GM18499 (cell line): Measurements from ENCODE around the gene MMP15.
"Not testable (repeated sequence)": the region's sequence is repeated elsewhere in the genome, so short reads cannot be mapped to it uniquely, and the experiment has no call there.

Experiments used
- ATAC-seq: cut with Tn5 transposase; IDR thresholded peaks from one replicate; pipeline ENCODE4 v1.9.1; 2021; ENCODE audit warnings: moderate number of reproducible peaks; ENCODE audit not compliant: insufficient read depth, unreplicated experiment

MMP15 gene

GRCh38 chr16:58025351-58026138 is at the start of gene MMP15:
MMP15 (plus strand) TSS chr16:58025754; CDS start chr16:58026351, 597 bp downstream.
- ATAC-seq, result no peak

DNA sequence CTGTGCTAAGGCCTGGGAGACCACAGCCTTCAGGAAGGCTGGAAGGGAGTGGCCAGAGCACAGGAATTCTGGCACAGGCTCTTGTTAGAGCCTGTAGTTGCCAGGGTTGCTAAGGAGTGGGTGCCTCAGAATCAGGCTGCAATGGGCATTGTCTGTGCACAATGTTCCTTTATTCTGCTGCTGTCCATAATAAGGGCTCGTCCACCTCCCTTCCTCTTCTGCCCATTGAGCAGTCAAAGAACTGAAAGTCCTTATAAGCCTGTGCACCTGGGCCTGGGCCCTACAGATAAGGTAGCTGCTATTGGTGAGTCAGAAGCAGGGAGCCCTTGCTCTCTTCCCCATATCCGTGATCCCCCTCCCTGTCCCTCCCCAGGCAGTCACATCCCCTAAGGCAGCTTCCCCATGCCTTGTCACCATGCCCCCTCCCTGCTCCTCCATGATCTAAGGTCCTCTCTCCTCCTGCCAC is 49.2 kb upstream of the MMP15 start:
- ATAC-seq, result no peak

- ATAC-seq, result no peak
These were observed 48.0 kb upstream of the MMP15 start for GRCh38 chr16:57977418-57978069.

- ATAC-seq, result not testable (repeated sequence)
These were observed 47.5 kb upstream of the MMP15 start for GRCh38 chr16:57978070-57978465.

DNA sequence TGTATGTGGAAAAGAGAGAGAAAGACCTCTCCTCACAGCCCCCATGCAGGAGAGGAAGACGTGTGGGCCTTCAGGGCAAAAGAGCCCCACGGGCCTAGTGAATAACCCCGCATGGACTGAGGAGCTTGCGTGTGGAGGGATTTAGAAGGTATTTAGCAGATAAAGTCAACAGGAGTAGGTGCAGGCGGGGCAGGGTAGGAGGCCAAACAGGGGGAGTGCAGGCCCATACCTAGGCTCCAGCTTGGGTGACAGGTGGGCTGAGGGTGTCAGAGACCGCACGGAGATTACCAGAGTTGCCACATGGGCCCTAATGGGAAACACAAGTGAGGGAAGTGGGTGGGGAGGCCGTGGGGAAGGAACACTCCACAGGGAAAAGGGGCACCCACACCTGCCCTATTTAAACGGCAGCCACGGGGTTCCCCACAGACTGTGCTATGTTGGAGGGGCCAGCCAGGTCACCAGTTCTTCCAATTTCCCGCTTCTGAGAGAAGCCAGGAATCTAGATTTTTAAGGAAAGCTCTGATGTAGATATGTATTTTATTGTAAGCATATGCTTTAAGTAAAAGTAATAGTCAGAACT is 46.5 kb upstream of the MMP15 start:
- ATAC-seq, result no peak

GRCh38 chr16:57981636-57982035 is 43.9 kb upstream of the MMP15 start:
- ATAC-seq, result no peak

DNA sequence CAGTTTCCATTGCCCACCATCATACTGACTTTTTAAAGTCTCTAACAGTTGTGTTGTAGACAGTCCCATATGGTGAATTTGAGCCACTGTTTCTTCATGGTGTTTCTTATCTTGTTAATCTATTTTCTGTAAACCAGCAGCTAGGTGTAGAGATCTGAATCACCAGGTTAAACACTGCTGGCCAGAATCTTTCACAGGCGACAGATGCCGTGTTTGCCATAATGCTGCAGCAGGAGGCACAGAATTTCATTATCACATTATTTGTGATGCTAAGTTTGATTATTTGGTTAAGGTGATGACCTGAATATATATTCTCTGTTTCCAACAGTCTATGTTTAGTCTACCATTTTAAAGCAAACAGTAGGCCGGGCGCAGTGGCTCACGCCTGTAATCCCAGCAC is 43.2 kb upstream of the MMP15 start:
- no peak for ATAC-seq

- ATAC-seq, result no peak
These were observed 40.9 kb upstream of the MMP15 start for GRCh38 chr16:57984443-57985203.

GRCh38 chr16:57985204-57986181 is 40.1 kb upstream of the MMP15 start:
- no peak for ATAC-seq

DNA sequence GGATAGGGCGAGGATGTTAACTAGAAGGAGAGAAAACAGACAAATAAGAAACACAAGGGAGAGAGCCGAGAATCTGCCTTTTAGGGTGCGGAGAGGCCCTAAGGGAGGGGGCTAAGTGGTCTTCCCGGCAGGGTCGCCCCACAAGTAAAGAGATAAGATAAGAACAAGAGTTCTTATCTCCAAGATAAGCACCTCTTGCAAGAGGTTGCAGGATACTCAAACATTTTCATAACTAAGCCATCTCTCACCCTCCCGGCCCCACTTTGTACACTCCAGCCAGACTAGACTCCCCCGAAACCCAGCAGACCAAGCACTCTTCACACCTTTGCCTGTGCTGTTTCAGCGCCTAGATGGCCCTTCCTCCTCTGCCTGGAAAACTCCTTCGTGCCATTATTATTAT is 39.4 kb upstream of the MMP15 start:
- no peak for ATAC-seq

DNA sequence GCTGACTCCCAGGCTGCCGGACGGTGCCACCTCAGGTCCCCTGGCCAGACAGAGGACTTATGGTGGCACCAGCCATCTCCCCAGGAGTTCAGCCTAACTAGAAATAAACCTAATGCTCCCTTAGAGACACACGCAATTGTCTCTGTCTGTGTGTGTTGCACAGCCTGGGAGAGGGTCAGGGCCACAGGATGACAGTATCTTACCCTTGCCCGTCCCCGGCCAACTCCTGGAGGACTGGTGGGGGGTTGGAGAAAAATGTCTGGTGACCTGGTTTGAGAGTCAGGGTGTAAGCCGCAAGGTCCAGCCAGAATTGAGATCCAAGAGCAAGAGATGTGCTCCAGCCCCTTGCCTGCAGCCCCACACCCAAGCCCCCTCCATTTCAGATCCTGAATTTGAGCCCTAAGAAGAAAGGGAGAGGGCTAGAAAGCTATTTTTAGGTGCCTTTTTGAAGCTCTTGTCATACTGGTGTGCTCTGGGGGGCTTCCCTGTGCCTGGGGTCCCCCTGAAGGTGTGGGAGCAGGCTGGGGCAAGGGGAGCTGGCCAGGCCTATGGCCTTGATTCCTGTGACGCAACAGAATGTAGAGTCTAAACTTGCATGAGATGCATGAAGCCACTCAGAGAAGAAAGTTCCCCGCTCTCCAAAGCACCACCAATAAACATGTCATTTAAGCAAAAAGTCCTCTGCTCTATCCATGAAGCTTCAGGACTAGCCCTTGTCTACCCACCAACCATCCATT is 37.9 kb upstream of the MMP15 start:
- no peak for ATAC-seq

GRCh38 chr16:57988929-57989328 is 36.6 kb upstream of the MMP15 start:
- no peak for ATAC-seq

DNA sequence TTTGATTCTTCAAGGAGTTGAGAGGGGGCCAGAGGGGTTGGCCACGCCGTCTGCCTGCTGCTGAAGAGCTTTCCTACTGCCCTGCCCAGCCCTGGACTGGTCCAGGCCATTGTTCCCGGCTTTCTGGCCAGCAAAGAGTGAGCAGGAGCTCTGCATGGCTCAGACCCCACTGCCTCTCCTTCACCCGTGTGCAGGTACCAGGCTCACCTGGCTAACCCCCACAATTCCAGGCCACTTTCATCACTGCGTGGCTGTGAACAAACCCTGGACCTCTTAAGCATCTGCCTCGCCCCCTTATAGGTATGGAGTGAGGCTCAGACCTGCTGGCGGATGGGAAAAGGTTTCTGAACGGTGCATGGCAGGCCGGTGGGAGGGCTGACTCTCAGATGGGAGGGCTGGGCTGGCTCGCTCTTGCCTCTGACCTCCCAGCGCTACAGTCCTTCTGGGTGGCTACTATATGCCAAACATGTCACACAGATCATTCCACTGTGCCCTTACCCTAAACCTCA is 33.9 kb upstream of the MMP15 start:
- no peak for ATAC-seq

GRCh38 chr16:57992084-57992483 is 33.5 kb upstream of the MMP15 start:
- no peak for ATAC-seq

- ATAC-seq, result no peak
These were observed 32.1 kb upstream of the MMP15 start for GRCh38 chr16:57993438-57993837.

- no peak for ATAC-seq
These were observed 31.7 kb upstream of the MMP15 start for GRCh38 chr16:57993897-57994296.

- ATAC-seq, result no peak
These were observed 31.2 kb upstream of the MMP15 start for GRCh38 chr16:57994361-57994760.

- no peak for ATAC-seq
These were observed 30.8 kb upstream of the MMP15 start for GRCh38 chr16:57994778-57995177.
